Endothelial cell of umbilical vein (primary cell): ENCODE results near the gene NPTN. TPM values are rescaled to one million over a fixed set of nuclear protein-coding genes. Genes with fewer than 3 reads are reported as not detected.

Source experiments
- BruUV-seq: library from RNA; stranded (reverse); fragments of 400-500 nt; replicated peaks from 2 replicates; lab custom pipeline; 2021; lab: Mats Ljungman, UMichigan
- CTCF ChIA-PET: fragments of 300-600, 350-600 bp; sonication (Branson Sonifier 250); formaldehyde crosslinking; loops from one replicate; lab custom pipeline; 2021; ENCODE audit warnings: antibody characterized with exemption, inconsistent platforms; lab: Charles Lee
- POLR2A ChIA-PET: fragments of 300-600, 350-600 bp; sonication (Branson Sonifier 250); formaldehyde crosslinking; loops from one replicate; lab custom pipeline; 2021; ENCODE audit warnings: antibody characterized with exemption, inconsistent platforms; lab: Charles Lee
- DNase-seq: peaks from one replicate; pipeline ENCODE4 v3.0.0-alpha.2; 2011; ENCODE audit warnings: low read depth, low spot score
- FAIRE-seq: peaks from 2 replicates; lab custom pipeline; 2011; peaks lifted over from hg19 to GRCh38; lab: Jason Lieb, UNC
- H2AFZ ChIP-seq: 2 replicates; pipeline ENCODE4 v1.6.0; 2012; ENCODE audit warnings: low read depth, low read length, control low read depth, inconsistent platforms
- H3K27ac ChIP-seq: 2 replicates; pipeline ENCODE4 v1.5.1; 2011; ENCODE audit warnings: low read depth, mild to moderate bottlenecking, control low read depth, low read length, moderate library complexity; ENCODE audit not compliant: insufficient read depth
- H3K27me3 ChIP-seq, 2 experiments: 2 replicates each; pipeline versions ENCODE4 v1.6.0 to v1.6.1; 2011; ENCODE audit warnings: low read length in 2 of 2, mixed read lengths in 1 of 2; ENCODE audit not compliant: control insufficient read depth in 2 of 2, insufficient read depth in 2 of 2
- H3K36me3 ChIP-seq, 2 experiments: 2 replicates in 1 of 2; 3 replicates in 1 of 2; pipeline ENCODE4 v1.5.1; 2011; ENCODE audit warnings: low read length in 2 of 2, mild to moderate bottlenecking in 1 of 2, moderate library complexity in 1 of 2; ENCODE audit not compliant: control insufficient read depth in 2 of 2, insufficient read depth in 2 of 2; ENCODE audit errors: extremely low read depth in 1 of 2
- H3K4me1 ChIP-seq: 3 replicates; pipeline ENCODE4 v1.5.1; 2011; ENCODE audit warnings: mild to moderate bottlenecking, low read length; ENCODE audit not compliant: control insufficient read depth, insufficient read depth; ENCODE audit errors: extremely low read depth
- H3K4me2 ChIP-seq: 2 replicates; pipeline ENCODE4 v1.6.1; 2011; ENCODE audit warnings: low read length, control low read depth, mixed read lengths; ENCODE audit not compliant: insufficient read depth
- H3K4me3 ChIP-seq, 3 experiments: fragments of 200-600 bp in 1 of 3; sonication (generic), shearing (Covaris generic) in 1 of 3; replicated peaks in 1 of 3; 2 replicates each; pipeline ENCODE4 v1.5.1; 2011 to 2016; ENCODE audit warnings: control low read depth in 3 of 3, low read length in 3 of 3, mild to moderate bottlenecking in 2 of 3, inconsistent platforms in 1 of 3, low read depth in 1 of 3, moderate library complexity in 1 of 3; ENCODE audit not compliant: insufficient read depth in 1 of 3
- H3K79me2 ChIP-seq: 2 replicates; pipeline ENCODE4 v1.6.0; 2012; ENCODE audit warnings: low read length, inconsistent platforms; ENCODE audit not compliant: control insufficient read depth, insufficient read depth
- H3K9ac ChIP-seq: replicated peaks from 2 replicates; pipeline ENCODE3; 2011; ENCODE audit warnings: low read length, control low read depth; ENCODE audit not compliant: insufficient read depth; ENCODE audit errors: extremely low read depth
- H3K9me1 ChIP-seq: replicated peaks from 3 replicates; pipeline ENCODE4 v1.6.0; 2011; ENCODE audit warnings: mild to moderate bottlenecking, low read length; ENCODE audit not compliant: control insufficient read depth, insufficient read depth; ENCODE audit errors: extremely low read depth
- H3K9me3 ChIP-seq: replicated peaks from 2 replicates; pipeline ENCODE4 v1.5.1; 2012; ENCODE audit warnings: low read length, inconsistent platforms; ENCODE audit not compliant: control insufficient read depth, insufficient read depth
- H4K20me1 ChIP-seq: replicated peaks from 2 replicates; pipeline ENCODE3; 2011; ENCODE audit warnings: mild to moderate bottlenecking, low read length; ENCODE audit not compliant: control insufficient read depth, insufficient read depth; ENCODE audit errors: extremely low read depth
- MAX ChIP-seq: IDR thresholded peaks from 2 replicates; pipeline ENCODE4 v1.6.1; 2011; ENCODE audit not compliant: insufficient read depth, insufficient read length
- MYC ChIP-seq: IDR thresholded peaks from one replicate; pipeline ENCODE4 v1.6.1; 2011; ENCODE audit warnings: mild to moderate bottlenecking, low read depth, low read length
- POLR2AphosphoS5 ChIP-seq: IDR thresholded peaks from 2 replicates; pipeline ENCODE4 v1.6.1; 2012; ENCODE audit warnings: low read depth, mild to moderate bottlenecking, control low read depth, low read length, moderate library complexity; ENCODE audit not compliant: insufficient read depth
- dilution Hi-C: fragments of 300-500 bp; cut with MboI; formaldehyde crosslinking; loops from one replicate; pipeline ENCODE4 v1.15.0; 2019; ENCODE audit warnings: low sequenced_read_pairs; ENCODE audit not compliant: extremely low pct_ligation_motif_present
- intact Hi-C: fragments of 100-400 bp; cut with micrococcal nuclease; formaldehyde crosslinking; loops from one replicate; pipeline ENCODE4 v1.10.0; 2022
- polyA plus RNA-seq, 4 experiments: library from polyadenylated mRNA; depleted of rRNA in 3 of 4; stranded (reverse) in 3 of 4; unstranded in 1 of 4; fragments of >200 nt; gene quantifications; 2 replicates each; pipeline versions ENCODE4 v1.2.1 to v1.2.3, GENCODE V29; 2011 to 2012; ENCODE audit warnings: missing spikeins in 1 of 4
- total RNA-seq: library from RNA; stranded (reverse); gene quantifications from 2 replicates; pipeline ENCODE4 v1.2.3, GENCODE V29; 2021

Gene NPTN
- total and polyA plus RNA-seq, 2 donors (not counting 3 experiments of a cell fraction or from before 2014, with no cell fraction given), result 77.4 to 81.3 TPM

GRCh38 chr15:73681856-73682599 is 48.8 kb upstream of the NPTN start:
- no peak for TF ChIP-seq POLR2AphosphoS5
- Histone ChIP-seq H3K79me2 (peaks cover 17% of the 10 kb centered on the region), H3K9me1 (no peaks in the 10 kb centered on the region), H4K20me1 (no peaks in the 10 kb centered on the region), H3K9ac (no peak overlapping the region), H3K27ac (no peak overlapping the region), H3K9me3 (no peaks in the 10 kb centered on the region), H3K36me3 (no peaks in the 10 kb centered on the region), H3K27me3 (peaks cover 0 to 2% of the 10 kb centered on the region in 2 experiments), H3K4me1 (peaks cover 23% of the 10 kb centered on the region), H3K4me3 (no peak overlapping the region), H2AFZ (no peak overlapping the region), H3K4me2 (no peak overlapping the region)
- no TSS peak for BruUV-seq
- intact Hi-C loops (no loop called here), dilution Hi-C loops (no loop called here)
- DNase-seq (no peak), FAIRE-seq (no peak)
- POLR2A ChIA-PET, result interaction anchor here (0.7 kb wide), 1 partner anchor 10 kb away, joined by 5 read pairs; no protein-coding TSS in a partner anchor
- CTCF ChIA-PET, result interaction anchor here (2.0 to 10.8 kb wide), 3 partner anchors 16 to 122 kb away, joined by 7 to 368 read pairs (median 105); partner anchors contain the start of gene NPTN

- FAIRE-seq, result no peak
- POLR2A ChIA-PET, result no interaction called here
- H2AFZ ChIP-seq, result no peak overlapping the region
- no peaks in the 10 kb centered on the region for H3K9me1 ChIP-seq
- peaks cover 12% of the 10 kb centered on the region for H3K79me2 ChIP-seq
- CTCF ChIA-PET, result interaction anchor here (0.7 to 10.8 kb wide), 3 partner anchors 17 to 46 kb away, joined by 3 to 368 read pairs (median 105); partner anchors contain the start of gene NPTN
- H3K4me1 ChIP-seq, result peaks cover 14% of the 10 kb centered on the region
- H3K27ac ChIP-seq, result no peak overlapping the region
- dilution Hi-C loops (no loop called here), intact Hi-C loops (no loop called here)
- DNase-seq, result no peak
- TF ChIP-seq MAX, result no peak
- no peak for TF ChIP-seq POLR2AphosphoS5
- TF ChIP-seq MYC, result no peak
- H3K4me2 ChIP-seq, result no peak overlapping the region
- no peak overlapping the region for H3K4me3 ChIP-seq
- no peak overlapping the region for H3K9ac ChIP-seq
- peaks cover 2 to 3% of the 10 kb centered on the region in 2 experiments for H3K27me3 ChIP-seq
- no peaks in the 10 kb centered on the region for H3K9me3 ChIP-seq
- no TSS peak for BruUV-seq
- H3K36me3 ChIP-seq, result no peaks in the 10 kb centered on the region
- H4K20me1 ChIP-seq, result no peaks in the 10 kb centered on the region
Observed at GRCh38 chr15:73681063-73681462, 47.9 kb upstream of the NPTN start.
